Measurements from ENCODE around the gene CALR3. TPM values are rescaled to one million over a fixed set of nuclear protein-coding genes. Genes with fewer than 3 reads are reported as not detected.
A peak's percentile ranks its signal among the peaks of the same experiment; 100 is the strongest.

CALR3 gene
- total and polyA plus RNA-seq, 2 experiments from 2014 or later = not detected

GRCh38 chr19:16463991-16464575 lies 31.9 kb downstream of the CALR3 start:
- 21% methylated on average over 12 of the region's 12 CpGs for WGBS (ENCODE audit: low lambda C conversion rate, missing lambda C conversion rate)
- Histone ChIP-seq H3K36me3 (replicated peaks; ENCODE audit: insufficient read depth, low read depth) (no peaks in the 10 kb centered on the region), H3K4me2 (peak overlapping the region; percentile 68), H3K4me1 (ENCODE audit: insufficient read depth) (peaks cover 14% of the 10 kb centered on the region), H2AFZ (no peak overlapping the region), H3K9me3 (ENCODE audit: low read depth) (no peaks in the 10 kb centered on the region), H4K20me1 (ENCODE audit: insufficient read depth, poor library complexity, severe bottlenecking) (peaks cover 68% of the 10 kb centered on the region), H3K9me2 (replicated peaks; ENCODE audit: insufficient read depth) (no peaks in the 10 kb centered on the region), H3K4me3 (no peak overlapping the region), H3K27ac (peak overlapping the region; percentile 69), H3K27me3 (no peaks in the 10 kb centered on the region), H3K79me2 (peaks cover 98% of the 10 kb centered on the region)
- peak; percentile 54 for DNase-seq (ENCODE audit: low spot score)
- TF ChIP-seq EZH2 (IDR thresholded peaks at IDR 0.05; ENCODE audit: borderline replicate concordance) (no peak), EZH2phosphoT487 (IDR thresholded peaks at IDR 0.05; ENCODE audit: low read depth, severe bottlenecking, unreplicated experiment) (no peak), CTCF (IDR thresholded peaks at IDR 0.05; ENCODE audit: poor library complexity) (no peak)

- Histone ChIP-seq H3K36me3 (replicated peaks; ENCODE audit: insufficient read depth, low read depth) (no peaks in the 10 kb centered on the region), H3K9me2 (replicated peaks; ENCODE audit: insufficient read depth) (no peaks in the 10 kb centered on the region), H3K4me2 (peak overlapping the region; percentile 68), H3K27me3 (no peaks in the 10 kb centered on the region), H3K79me2 (peaks cover 98% of the 10 kb centered on the region), H3K4me1 (ENCODE audit: insufficient read depth) (peaks cover 14% of the 10 kb centered on the region), H4K20me1 (ENCODE audit: insufficient read depth, poor library complexity, severe bottlenecking) (peaks cover 74% of the 10 kb centered on the region), H2AFZ (no peak overlapping the region), H3K4me3 (no peak overlapping the region), H3K9me3 (ENCODE audit: low read depth) (no peaks in the 10 kb centered on the region), H3K27ac (peak overlapping the region; percentile 48)
- no peak for TF ChIP-seq EZH2 (IDR thresholded peaks at IDR 0.05; ENCODE audit: borderline replicate concordance)
- TF ChIP-seq CTCF (IDR thresholded peaks at IDR 0.05; ENCODE audit: poor library complexity) = no peak
- no peak for DNase-seq (ENCODE audit: low spot score)
- 60% methylated on average over 6 of the region's 6 CpGs for WGBS (ENCODE audit: low lambda C conversion rate, missing lambda C conversion rate)
Measured at GRCh38 chr19:16463341-16463990, 32.5 kb downstream of the CALR3 start.

- Histone ChIP-seq H4K20me1 (ENCODE audit: insufficient read depth, poor library complexity, severe bottlenecking) (peaks cover 79% of the 10 kb centered on the region), H3K9me2 (replicated peaks; ENCODE audit: insufficient read depth) (no peaks in the 10 kb centered on the region), H3K4me3 (no peak overlapping the region), H3K9me3 (ENCODE audit: low read depth) (no peaks in the 10 kb centered on the region), H3K36me3 (replicated peaks; ENCODE audit: insufficient read depth, low read depth) (no peaks in the 10 kb centered on the region), H3K4me1 (ENCODE audit: insufficient read depth) (peaks cover 19% of the 10 kb centered on the region), H2AFZ (no peak overlapping the region), H3K27me3 (no peaks in the 10 kb centered on the region), H3K4me2 (no peak overlapping the region), H3K27ac (no peak overlapping the region), H3K79me2 (peaks cover 98% of the 10 kb centered on the region)
- TF ChIP-seq EZH2 (IDR thresholded peaks at IDR 0.05; ENCODE audit: borderline replicate concordance) (no peak), EZH2phosphoT487 (IDR thresholded peaks at IDR 0.05; ENCODE audit: low read depth, severe bottlenecking, unreplicated experiment) (no peak), CTCF (IDR thresholded peaks at IDR 0.05; ENCODE audit: poor library complexity) (no peak)
- 76% methylated on average over 6 of the region's 6 CpGs for WGBS (ENCODE audit: low lambda C conversion rate, missing lambda C conversion rate)
- no peak for DNase-seq (ENCODE audit: low spot score)
Measured at GRCh38 chr19:16462757-16463250, 33.2 kb downstream of the CALR3 start.
